Measurements from ENCODE around the gene IGFBP2.
A peak's percentile ranks its signal among the peaks of the same experiment; 100 is the strongest.

IGFBP2 gene

GRCh38 chr2:216661639-216662375, 28.6 kb downstream of the IGFBP2 start:
- Mint-ChIP-seq H3K36me3 (no peaks in the 10 kb centered on the region), H3K9me3 (no peaks in the 10 kb centered on the region), H3K4me3 (no peak overlapping the region), H3K27ac (no peak overlapping the region), H3K4me1 (peaks cover 6% of the 10 kb centered on the region)
- ATAC-seq, result no peak
- no peak for DNase-seq (ENCODE audit: low spot score in 2 of 2)

GRCh38 chr2:216663106-216663505, 29.9 kb downstream of the IGFBP2 start:
- H3K36me3 Mint-ChIP-seq, result no peaks in the 10 kb centered on the region
- ATAC-seq (no peak), DNase-seq (ENCODE audit: low spot score in 2 of 2) (no peak)
- peaks cover 7% of the 10 kb centered on the region for H3K4me1 Mint-ChIP-seq
- no peak overlapping the region for H3K4me3 Mint-ChIP-seq
- H3K27ac Mint-ChIP-seq, result no peak overlapping the region
- no peaks in the 10 kb centered on the region for H3K9me3 Mint-ChIP-seq

- Mint-ChIP-seq H3K9me3 (no peaks in the 10 kb centered on the region), H3K36me3 (no peaks in the 10 kb centered on the region), H3K4me3 (no peak overlapping the region), H3K4me1 (peaks cover 7% of the 10 kb centered on the region), H3K27ac (no peak overlapping the region)
- DNase-seq (ENCODE audit: low spot score in 2 of 2) (no peak), ATAC-seq (no peak)
Observed at GRCh38 chr2:216663846-216664245, 30.6 kb downstream of the IGFBP2 start.

- H3K27ac Mint-ChIP-seq, result peak overlapping the region; percentile 45
- H3K9me3 Mint-ChIP-seq, result no peaks in the 10 kb centered on the region
- peak; percentile 43 for ATAC-seq
- peaks cover 7% of the 10 kb centered on the region for H3K4me1 Mint-ChIP-seq
- no peak for DNase-seq (ENCODE audit: low spot score in 2 of 2)
- H3K36me3 Mint-ChIP-seq, result no peaks in the 10 kb centered on the region
- H3K4me3 Mint-ChIP-seq, result no peak overlapping the region
Observed at GRCh38 chr2:216664593-216665034, 31.4 kb downstream of the IGFBP2 start.

- peaks cover 7% of the 10 kb centered on the region for H3K4me1 Mint-ChIP-seq
- ATAC-seq (no peak), DNase-seq (ENCODE audit: low spot score in 2 of 2) (no peak)
- H3K36me3 Mint-ChIP-seq, result no peaks in the 10 kb centered on the region
- H3K9me3 Mint-ChIP-seq, result no peaks in the 10 kb centered on the region
- no peak overlapping the region for H3K4me3 Mint-ChIP-seq
- H3K27ac Mint-ChIP-seq, result no peak overlapping the region
Observed at GRCh38 chr2:216665242-216665641, 32.0 kb downstream of the IGFBP2 start.

- peaks cover 7% of the 10 kb centered on the region for H3K4me1 Mint-ChIP-seq
- no peaks in the 10 kb centered on the region for H3K36me3 Mint-ChIP-seq
Observed at GRCh38 chr2:216665717-216666116, 32.5 kb downstream of the IGFBP2 start.

GRCh38 chr2:216666461-216667233, 33.4 kb downstream of the IGFBP2 start:
- H3K4me3 Mint-ChIP-seq, result no peak overlapping the region

More at GRCh38 chr2:216665717-216666116, 32.5 kb downstream of the IGFBP2 start:
- Mint-ChIP-seq H3K27ac (no peak overlapping the region), H3K9me3 (no peaks in the 10 kb centered on the region), H3K4me3 (no peak overlapping the region)
- DNase-seq (ENCODE audit: low spot score in 2 of 2) (no peak), ATAC-seq (no peak)

GRCh38 chr2:216670266-216671080, 37.3 kb downstream of the IGFBP2 start:
- H3K27ac Mint-ChIP-seq, result peak overlapping the region; percentile 54
- no peaks in the 10 kb centered on the region for H3K36me3 Mint-ChIP-seq
- H3K4me3 Mint-ChIP-seq, result no peak overlapping the region
- peaks cover 7% of the 10 kb centered on the region for H3K4me1 Mint-ChIP-seq
- no peak for ATAC-seq
- H3K9me3 Mint-ChIP-seq, result no peaks in the 10 kb centered on the region
- no peak for DNase-seq (ENCODE audit: low spot score in 2 of 2)

More at GRCh38 chr2:216666461-216667233, 33.4 kb downstream of the IGFBP2 start:
- peak; percentile 62 for ATAC-seq
- peak; percentile 59 to 83 for DNase-seq (ENCODE audit: low spot score in 2 of 2)
- Mint-ChIP-seq H3K4me1 (peaks cover 7% of the 10 kb centered on the region), H3K36me3 (no peaks in the 10 kb centered on the region), H3K27ac (no peak overlapping the region), H3K9me3 (no peaks in the 10 kb centered on the region)

GRCh38 chr2:216671081-216671411, 37.8 kb downstream of the IGFBP2 start:
- no peaks in the 10 kb centered on the region for H3K36me3 Mint-ChIP-seq
- H3K9me3 Mint-ChIP-seq, result no peaks in the 10 kb centered on the region
- ATAC-seq (no peak), DNase-seq (ENCODE audit: low spot score in 2 of 2) (no peak)
- H3K4me1 Mint-ChIP-seq, result peaks cover 7% of the 10 kb centered on the region
- no peak overlapping the region for H3K4me3 Mint-ChIP-seq
- H3K27ac Mint-ChIP-seq, result peak overlapping the region; percentile 54

GRCh38 chr2:216671791-216672343, 38.6 kb downstream of the IGFBP2 start:
- no peak overlapping the region for H3K27ac Mint-ChIP-seq
- DNase-seq (ENCODE audit: low spot score in 2 of 2) (no peak), ATAC-seq (no peak)
- no peak overlapping the region for H3K4me3 Mint-ChIP-seq
- H3K9me3 Mint-ChIP-seq, result no peaks in the 10 kb centered on the region
- no peaks in the 10 kb centered on the region for H3K36me3 Mint-ChIP-seq
- H3K4me1 Mint-ChIP-seq, result peaks cover under 1% of the 10 kb centered on the region

- Mint-ChIP-seq H3K4me3 (no peak overlapping the region), H3K36me3 (no peaks in the 10 kb centered on the region), H3K9me3 (no peaks in the 10 kb centered on the region), H3K4me1 (no peaks in the 10 kb centered on the region), H3K27ac (no peak overlapping the region)
- DNase-seq (ENCODE audit: low spot score in 2 of 2), result no peak
- ATAC-seq, result no peak
Observed at GRCh38 chr2:216672466-216672865, 39.2 kb downstream of the IGFBP2 start.

GRCh38 chr2:216673021-216673420, 39.8 kb downstream of the IGFBP2 start:
- Mint-ChIP-seq H3K9me3 (no peaks in the 10 kb centered on the region), H3K27ac (no peak overlapping the region), H3K36me3 (no peaks in the 10 kb centered on the region), H3K4me3 (no peak overlapping the region), H3K4me1 (no peaks in the 10 kb centered on the region)
- ATAC-seq, result no peak
- no peak for DNase-seq (ENCODE audit: low spot score in 2 of 2)

GRCh38 chr2:216673609-216674008, 40.4 kb downstream of the IGFBP2 start:
- DNase-seq (ENCODE audit: low spot score in 2 of 2) (no peak), ATAC-seq (no peak)
- Mint-ChIP-seq H3K36me3 (no peaks in the 10 kb centered on the region), H3K4me3 (no peak overlapping the region), H3K9me3 (no peaks in the 10 kb centered on the region), H3K27ac (no peak overlapping the region), H3K4me1 (no peaks in the 10 kb centered on the region)

GRCh38 chr2:216674376-216674775, 41.2 kb downstream of the IGFBP2 start:
- no peaks in the 10 kb centered on the region for H3K4me1 Mint-ChIP-seq
- H3K4me3 Mint-ChIP-seq, result no peak overlapping the region
- ATAC-seq (no peak), DNase-seq (ENCODE audit: low spot score in 2 of 2) (no peak)
- no peaks in the 10 kb centered on the region for H3K9me3 Mint-ChIP-seq
- H3K36me3 Mint-ChIP-seq, result no peaks in the 10 kb centered on the region
- no peak overlapping the region for H3K27ac Mint-ChIP-seq

GRCh38 chr2:216676630-216677029, 43.4 kb downstream of the IGFBP2 start:
- Mint-ChIP-seq H3K36me3 (no peaks in the 10 kb centered on the region), H3K9me3 (no peaks in the 10 kb centered on the region), H3K27ac (no peak overlapping the region), H3K4me1 (peaks cover 2% of the 10 kb centered on the region), H3K4me3 (no peak overlapping the region)
- DNase-seq (ENCODE audit: low spot score in 2 of 2) (no peak), ATAC-seq (no peak)
